OCI-LY7 (cell line): ENCODE measurements around the gene TIRAP.

Experiments used
- CTCF ChIP-seq: fragments of 200-600 bp; sonication (generic); conservative IDR thresholded peaks from 2 replicates; pipeline ENCODE4 v1.5.1; 2014; ENCODE audit warnings: mild to moderate bottlenecking, antibody characterized with exemption, low read length, moderate library complexity, mixed read lengths
- EZH2phosphoT487 ChIP-seq: fragments of 200-600 bp; sonication (generic); IDR thresholded peaks from 2 replicates; pipeline ENCODE4 v1.6.1; 2018; ENCODE audit warnings: low read depth, borderline replicate concordance, mild to moderate bottlenecking, mixed run types, antibody characterized with exemption, low read length, moderate library complexity, mixed read lengths

DNA sequence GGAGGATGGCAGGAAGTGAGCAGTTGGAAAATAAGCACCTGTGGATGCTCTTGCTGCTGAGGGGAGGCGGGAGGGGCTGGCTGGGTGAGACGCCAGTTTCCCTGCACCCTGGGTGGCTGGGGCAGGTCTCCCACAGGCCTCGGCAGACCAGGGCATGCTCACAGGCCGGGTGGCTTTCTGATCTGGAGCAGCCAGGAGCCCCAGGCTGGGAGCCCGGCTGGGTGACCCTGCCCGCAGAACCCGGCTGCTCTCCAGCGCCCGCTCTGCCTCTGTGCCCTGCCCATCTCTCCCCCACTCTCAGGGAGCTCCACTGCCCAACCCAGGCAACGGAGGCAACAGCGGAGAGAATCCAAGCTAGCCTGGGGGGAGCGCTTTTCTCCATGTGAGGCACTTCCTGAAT lies 45.6 kb downstream of the TIRAP start:
- TF ChIP-seq CTCF, result no peak
- no peak for TF ChIP-seq EZH2phosphoT487
